Measurements from ENCODE around the gene TOR1AIP2. TPM values are rescaled to one million over a fixed set of nuclear protein-coding genes. Genes with fewer than 3 reads are reported as not detected.

Gene TOR1AIP2
- total and polyA plus RNA-seq, 2 of the 8 experiments (the other 6 are each of a cell fraction or from before 2014, with no cell fraction given), result 12.1 to 75.2 TPM

- TF ChIP-seq, protein P1, sequence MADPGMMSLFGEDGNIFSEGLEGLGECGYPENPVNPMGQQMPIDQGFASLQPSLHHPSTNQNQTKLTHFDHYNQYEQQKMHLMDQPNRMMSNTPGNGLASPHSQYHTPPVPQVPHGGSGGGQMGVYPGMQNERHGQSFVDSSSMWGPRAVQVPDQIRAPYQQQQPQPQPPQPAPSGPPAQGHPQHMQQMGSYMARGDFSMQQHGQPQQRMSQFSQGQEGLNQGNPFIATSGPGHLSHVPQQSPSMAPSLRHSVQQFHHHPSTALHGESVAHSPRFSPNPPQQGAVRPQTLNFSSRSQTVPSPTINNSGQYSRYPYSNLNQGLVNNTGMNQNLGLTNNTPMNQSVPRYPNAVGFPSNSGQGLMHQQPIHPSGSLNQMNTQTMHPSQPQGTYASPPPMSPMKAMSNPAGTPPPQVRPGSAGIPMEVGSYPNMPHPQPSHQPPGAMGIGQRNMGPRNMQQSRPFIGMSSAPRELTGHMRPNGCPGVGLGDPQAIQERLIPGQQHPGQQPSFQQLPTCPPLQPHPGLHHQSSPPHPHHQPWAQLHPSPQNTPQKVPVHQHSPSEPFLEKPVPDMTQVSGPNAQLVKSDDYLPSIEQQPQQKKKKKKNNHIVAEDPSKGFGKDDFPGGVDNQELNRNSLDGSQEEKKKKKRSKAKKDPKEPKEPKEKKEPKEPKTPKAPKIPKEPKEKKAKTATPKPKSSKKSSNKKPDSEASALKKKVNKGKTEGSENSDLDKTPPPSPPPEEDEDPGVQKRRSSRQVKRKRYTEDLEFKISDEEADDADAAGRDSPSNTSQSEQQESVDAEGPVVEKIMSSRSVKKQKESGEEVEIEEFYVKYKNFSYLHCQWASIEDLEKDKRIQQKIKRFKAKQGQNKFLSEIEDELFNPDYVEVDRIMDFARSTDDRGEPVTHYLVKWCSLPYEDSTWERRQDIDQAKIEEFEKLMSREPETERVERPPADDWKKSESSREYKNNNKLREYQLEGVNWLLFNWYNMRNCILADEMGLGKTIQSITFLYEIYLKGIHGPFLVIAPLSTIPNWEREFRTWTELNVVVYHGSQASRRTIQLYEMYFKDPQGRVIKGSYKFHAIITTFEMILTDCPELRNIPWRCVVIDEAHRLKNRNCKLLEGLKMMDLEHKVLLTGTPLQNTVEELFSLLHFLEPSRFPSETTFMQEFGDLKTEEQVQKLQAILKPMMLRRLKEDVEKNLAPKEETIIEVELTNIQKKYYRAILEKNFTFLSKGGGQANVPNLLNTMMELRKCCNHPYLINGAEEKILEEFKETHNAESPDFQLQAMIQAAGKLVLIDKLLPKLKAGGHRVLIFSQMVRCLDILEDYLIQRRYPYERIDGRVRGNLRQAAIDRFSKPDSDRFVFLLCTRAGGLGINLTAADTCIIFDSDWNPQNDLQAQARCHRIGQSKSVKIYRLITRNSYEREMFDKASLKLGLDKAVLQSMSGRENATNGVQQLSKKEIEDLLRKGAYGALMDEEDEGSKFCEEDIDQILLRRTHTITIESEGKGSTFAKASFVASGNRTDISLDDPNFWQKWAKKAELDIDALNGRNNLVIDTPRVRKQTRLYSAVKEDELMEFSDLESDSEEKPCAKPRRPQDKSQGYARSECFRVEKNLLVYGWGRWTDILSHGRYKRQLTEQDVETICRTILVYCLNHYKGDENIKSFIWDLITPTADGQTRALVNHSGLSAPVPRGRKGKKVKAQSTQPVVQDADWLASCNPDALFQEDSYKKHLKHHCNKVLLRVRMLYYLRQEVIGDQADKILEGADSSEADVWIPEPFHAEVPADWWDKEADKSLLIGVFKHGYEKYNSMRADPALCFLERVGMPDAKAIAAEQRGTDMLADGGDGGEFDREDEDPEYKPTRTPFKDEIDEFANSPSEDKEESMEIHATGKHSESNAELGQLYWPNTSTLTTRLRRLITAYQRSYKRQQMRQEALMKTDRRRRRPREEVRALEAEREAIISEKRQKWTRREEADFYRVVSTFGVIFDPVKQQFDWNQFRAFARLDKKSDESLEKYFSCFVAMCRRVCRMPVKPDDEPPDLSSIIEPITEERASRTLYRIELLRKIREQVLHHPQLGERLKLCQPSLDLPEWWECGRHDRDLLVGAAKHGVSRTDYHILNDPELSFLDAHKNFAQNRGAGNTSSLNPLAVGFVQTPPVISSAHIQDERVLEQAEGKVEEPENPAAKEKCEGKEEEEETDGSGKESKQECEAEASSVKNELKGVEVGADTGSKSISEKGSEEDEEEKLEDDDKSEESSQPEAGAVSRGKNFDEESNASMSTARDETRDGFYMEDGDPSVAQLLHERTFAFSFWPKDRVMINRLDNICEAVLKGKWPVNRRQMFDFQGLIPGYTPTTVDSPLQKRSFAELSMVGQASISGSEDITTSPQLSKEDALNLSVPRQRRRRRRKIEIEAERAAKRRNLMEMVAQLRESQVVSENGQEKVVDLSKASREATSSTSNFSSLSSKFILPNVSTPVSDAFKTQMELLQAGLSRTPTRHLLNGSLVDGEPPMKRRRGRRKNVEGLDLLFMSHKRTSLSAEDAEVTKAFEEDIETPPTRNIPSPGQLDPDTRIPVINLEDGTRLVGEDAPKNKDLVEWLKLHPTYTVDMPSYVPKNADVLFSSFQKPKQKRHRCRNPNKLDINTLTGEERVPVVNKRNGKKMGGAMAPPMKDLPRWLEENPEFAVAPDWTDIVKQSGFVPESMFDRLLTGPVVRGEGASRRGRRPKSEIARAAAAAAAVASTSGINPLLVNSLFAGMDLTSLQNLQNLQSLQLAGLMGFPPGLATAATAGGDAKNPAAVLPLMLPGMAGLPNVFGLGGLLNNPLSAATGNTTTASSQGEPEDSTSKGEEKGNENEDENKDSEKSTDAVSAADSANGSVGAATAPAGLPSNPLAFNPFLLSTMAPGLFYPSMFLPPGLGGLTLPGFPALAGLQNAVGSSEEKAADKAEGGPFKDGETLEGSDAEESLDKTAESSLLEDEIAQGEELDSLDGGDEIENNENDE (IDR thresholded peaks at IDR 0.05; ENCODE audit: insufficient replicate concordance, low read length), result no peak
- TF ChIP-seq RNF2 (IDR thresholded peaks at IDR 0.05; ENCODE audit: borderline replicate concordance, low read depth, low read length, missing control alignments, poor library complexity, severe bottlenecking) (no peak), NRF1 (IDR thresholded peaks at IDR 0.05; ENCODE audit: low read depth, low read length) (no peak)
- TF ChIP-seq, protein P2, sequence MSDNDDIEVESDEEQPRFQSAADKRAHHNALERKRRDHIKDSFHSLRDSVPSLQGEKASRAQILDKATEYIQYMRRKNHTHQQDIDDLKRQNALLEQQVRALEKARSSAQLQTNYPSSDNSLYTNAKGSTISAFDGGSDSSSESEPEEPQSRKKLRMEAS (IDR thresholded peaks at IDR 0.05), result no peak
Measured at GRCh38 chr1:179825206-179825605, 52.4 kb downstream of the TOR1AIP2 start (continued).

Data from H1 (cell line).